Peyer's patch (tissue), 4 donors: ENCODE data around the gene NCOA7. TPM values are rescaled to one million over a fixed set of nuclear protein-coding genes. Genes with fewer than 3 reads are reported as not detected.

Experiments used
- DNase-seq, 3 donors: peaks; one replicate each; pipeline ENCODE4 v3.0.0-alpha.2; 2017 to 2019
- H3K27ac ChIP-seq, 4 donors: fragments of 200-600 bp; sonication (generic); one replicate each; pipeline ENCODE4 v1.5.1; 2016 to 2019
- H3K27me3 ChIP-seq, 2 donors: fragments of 200-600 bp; sonication (generic); one replicate each; pipeline ENCODE4 v1.5.1; 2019
- H3K36me3 ChIP-seq, 3 donors: fragments of 200-600 bp; sonication (generic); one replicate each; pipeline ENCODE4 v1.5.1; 2016 to 2019
- H3K4me1 ChIP-seq, 4 donors: fragments of 200-600 bp; sonication (generic); one replicate each; pipeline ENCODE4 v1.5.1; 2016 to 2019
- H3K4me3 ChIP-seq, 4 donors: fragments of 200-600 bp; sonication (generic); 1 replicate in 3 of 4; 2 replicates in 1 of 4; pipeline ENCODE4 v1.5.1; 2016 to 2019; ENCODE audit warnings: mild to moderate bottlenecking in 1 of 4
- H3K9me3 ChIP-seq, 4 donors: fragments of 200-600 bp; sonication (generic); one replicate each; pipeline ENCODE4 v1.5.1; 2016 to 2019; ENCODE audit warnings: mild to moderate bottlenecking in 1 of 4
- POLR2A ChIP-seq, 2 donors: fragments of 450-650 bp; IDR thresholded peaks; one replicate each; pipeline ENCODE4 v1.5.1; 2017; ENCODE audit warnings: antibody characterized with exemption in 2 of 2, mild to moderate bottlenecking in 2 of 2, moderate library complexity in 2 of 2
- total RNA-seq, 4 donors: library from RNA; depleted of rRNA; stranded (reverse); fragments of >200 nt; gene quantifications; one replicate each; pipeline ENCODE4 v1.1.0, GENCODE V29; 2016
- TF ChIP-seq, protein P1 (sequence below), 6 experiments: fragments of 450-650 bp in 4 of 6; fragments of 200-600 bp in 2 of 6; sonication (generic) in 1 of 6; IDR thresholded peaks; one replicate each; pipeline ENCODE4 v1.5.1; 2017 to 2019; ENCODE audit warnings: antibody characterized with exemption in 6 of 6, mild to moderate bottlenecking in 3 of 6, moderate library complexity in 1 of 6

Gene NCOA7
- total RNA-seq, 4 donors from 2014 or later: 15.4 to 80.9 (median 27.7) TPM

GRCh38 chr6:125858427-125859320, 67.9 kb downstream of the NCOA7 start:
- Histone ChIP-seq H3K9me3 (no peaks in the 10 kb centered on the region), H3K27ac (no peak overlapping the region), H3K4me3 (no peak overlapping the region), H3K4me1 (no peaks in the 10 kb centered on the region), H3K36me3 (no peaks in the 10 kb centered on the region), H3K27me3 (no peaks in the 10 kb centered on the region)
- TF ChIP-seq, protein P1, sequence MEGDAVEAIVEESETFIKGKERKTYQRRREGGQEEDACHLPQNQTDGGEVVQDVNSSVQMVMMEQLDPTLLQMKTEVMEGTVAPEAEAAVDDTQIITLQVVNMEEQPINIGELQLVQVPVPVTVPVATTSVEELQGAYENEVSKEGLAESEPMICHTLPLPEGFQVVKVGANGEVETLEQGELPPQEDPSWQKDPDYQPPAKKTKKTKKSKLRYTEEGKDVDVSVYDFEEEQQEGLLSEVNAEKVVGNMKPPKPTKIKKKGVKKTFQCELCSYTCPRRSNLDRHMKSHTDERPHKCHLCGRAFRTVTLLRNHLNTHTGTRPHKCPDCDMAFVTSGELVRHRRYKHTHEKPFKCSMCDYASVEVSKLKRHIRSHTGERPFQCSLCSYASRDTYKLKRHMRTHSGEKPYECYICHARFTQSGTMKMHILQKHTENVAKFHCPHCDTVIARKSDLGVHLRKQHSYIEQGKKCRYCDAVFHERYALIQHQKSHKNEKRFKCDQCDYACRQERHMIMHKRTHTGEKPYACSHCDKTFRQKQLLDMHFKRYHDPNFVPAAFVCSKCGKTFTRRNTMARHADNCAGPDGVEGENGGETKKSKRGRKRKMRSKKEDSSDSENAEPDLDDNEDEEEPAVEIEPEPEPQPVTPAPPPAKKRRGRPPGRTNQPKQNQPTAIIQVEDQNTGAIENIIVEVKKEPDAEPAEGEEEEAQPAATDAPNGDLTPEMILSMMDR (IDR thresholded peaks at IDR 0.05): peak in 5 of 6 experiments; percentile 34 to 75 (median 67)
- TF ChIP-seq POLR2A (IDR thresholded peaks at IDR 0.05): no peak
- peak in 2 of 3 donors; percentile 22 to 80 for DNase-seq

- TF ChIP-seq, protein P1 (IDR thresholded peaks at IDR 0.05): no peak
- no peak for TF ChIP-seq POLR2A (IDR thresholded peaks at IDR 0.05)
- Histone ChIP-seq H3K9me3 (no peaks in the 10 kb centered on the region), H3K27ac (no peak overlapping the region), H3K36me3 (no peaks in the 10 kb centered on the region), H3K4me1 (no peaks in the 10 kb centered on the region), H3K27me3 (no peaks in the 10 kb centered on the region), H3K4me3 (no peak overlapping the region)
- no peak for DNase-seq
Observed at GRCh38 chr6:125859727-125860126, 69.0 kb downstream of the NCOA7 start.

DNA sequence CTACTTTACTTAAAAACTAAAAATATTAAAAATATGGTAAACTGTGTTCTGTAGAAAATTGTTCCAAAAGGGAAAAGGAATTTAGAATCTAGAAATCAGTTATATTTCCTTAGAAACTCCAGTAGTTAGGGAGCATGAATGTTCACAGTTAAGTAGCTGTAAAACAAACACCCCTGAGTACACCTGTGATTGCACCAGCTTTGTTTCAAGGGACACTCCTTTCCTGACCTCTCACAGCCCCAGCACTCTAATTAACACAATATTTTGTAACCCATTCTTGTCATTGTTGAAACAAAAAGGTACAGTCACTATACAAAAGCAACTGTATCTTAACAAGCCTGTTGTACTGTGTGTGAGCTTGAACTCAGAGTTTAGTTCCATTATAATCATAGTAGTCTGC, 72.3 kb downstream of the NCOA7 start:
- TF ChIP-seq, protein P1 (IDR thresholded peaks at IDR 0.05): no peak
- TF ChIP-seq POLR2A (IDR thresholded peaks at IDR 0.05): no peak
- Histone ChIP-seq H3K4me3 (no peak overlapping the region), H3K9me3 (no peaks in the 10 kb centered on the region), H3K27ac (no peak overlapping the region), H3K27me3 (no peaks in the 10 kb centered on the region), H3K4me1 (no peaks in the 10 kb centered on the region), H3K36me3 (no peaks in the 10 kb centered on the region)
- DNase-seq: no peak

- Histone ChIP-seq H3K9me3 (no peaks in the 10 kb centered on the region), H3K27me3 (no peaks in the 10 kb centered on the region), H3K4me3 (no peak overlapping the region), H3K4me1 (no peaks in the 10 kb centered on the region), H3K36me3 (no peaks in the 10 kb centered on the region), H3K27ac (no peak overlapping the region)
- TF ChIP-seq, protein P1 (IDR thresholded peaks at IDR 0.05): no peak
- no peak for TF ChIP-seq POLR2A (IDR thresholded peaks at IDR 0.05)
- DNase-seq: no peak
Observed at GRCh38 chr6:125865015-125865414, 74.3 kb downstream of the NCOA7 start.

- no peaks in the 10 kb centered on the region for H3K27me3 ChIP-seq
- DNase-seq: no peak
- H3K9me3 ChIP-seq: no peaks in the 10 kb centered on the region
- no peaks in the 10 kb centered on the region for H3K4me1 ChIP-seq
- no peaks in the 10 kb centered on the region for H3K36me3 ChIP-seq
- H3K27ac ChIP-seq: no peak overlapping the region
- TF ChIP-seq, protein P1 (IDR thresholded peaks at IDR 0.05): no peak
- TF ChIP-seq POLR2A (IDR thresholded peaks at IDR 0.05): no peak
- H3K4me3 ChIP-seq: no peak overlapping the region
Observed at GRCh38 chr6:125866433-125866832, 75.7 kb downstream of the NCOA7 start.
